GM18526 (cell line): ENCODE data around the gene CDCA8.

Source experiments
- POLR2A ChIP-seq: IDR thresholded peaks from 3 replicates; pipeline ENCODE4 v1.6.1; 2011; ENCODE audit not compliant: insufficient read length; ENCODE audit errors: extremely low read depth

Gene CDCA8

DNA sequence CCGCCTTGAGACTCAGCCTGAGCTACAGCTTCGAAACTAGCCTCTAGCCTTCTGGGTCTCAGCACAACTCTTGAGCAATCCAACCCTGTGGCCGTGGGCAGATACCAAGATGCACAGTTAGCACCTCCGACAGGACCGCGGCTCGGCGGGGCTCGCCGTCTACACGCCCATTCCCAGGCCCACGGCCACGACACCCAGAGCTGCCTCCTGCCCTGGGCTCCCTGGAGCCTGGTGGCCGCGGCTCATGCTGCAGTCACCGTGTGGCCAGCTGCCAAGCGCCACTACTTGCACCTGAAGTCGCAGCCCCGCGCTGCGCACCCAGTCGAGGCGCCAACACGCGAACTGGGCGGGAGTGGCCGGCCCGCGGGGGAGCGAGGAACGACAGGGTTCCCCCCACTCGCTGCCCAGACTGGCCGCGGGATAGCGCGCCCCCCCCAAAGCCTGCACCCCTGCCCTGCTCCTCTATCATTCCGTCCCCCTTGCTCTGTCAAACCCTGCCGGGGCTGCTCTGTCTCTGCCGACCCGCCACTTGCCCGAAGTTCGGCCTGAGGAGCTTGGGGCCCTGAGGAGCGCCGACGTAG, 729 bp upstream of the CDCA8 start:
- TF ChIP-seq POLR2A, result no peak

- no peak for TF ChIP-seq POLR2A
Observed at GRCh38 chr1:37692834-37693175, 489 bp downstream of the CDCA8 start.

- no peak for TF ChIP-seq POLR2A
Observed at GRCh38 chr1:37697090-37697489, 4.8 kb downstream of the CDCA8 start.

GRCh38 chr1:37697737-37698136, 5.4 kb downstream of the CDCA8 start:
- no peak for TF ChIP-seq POLR2A

- no peak for TF ChIP-seq POLR2A
Observed at GRCh38 chr1:37699147-37699546, 6.8 kb downstream of the CDCA8 start.

DNA sequence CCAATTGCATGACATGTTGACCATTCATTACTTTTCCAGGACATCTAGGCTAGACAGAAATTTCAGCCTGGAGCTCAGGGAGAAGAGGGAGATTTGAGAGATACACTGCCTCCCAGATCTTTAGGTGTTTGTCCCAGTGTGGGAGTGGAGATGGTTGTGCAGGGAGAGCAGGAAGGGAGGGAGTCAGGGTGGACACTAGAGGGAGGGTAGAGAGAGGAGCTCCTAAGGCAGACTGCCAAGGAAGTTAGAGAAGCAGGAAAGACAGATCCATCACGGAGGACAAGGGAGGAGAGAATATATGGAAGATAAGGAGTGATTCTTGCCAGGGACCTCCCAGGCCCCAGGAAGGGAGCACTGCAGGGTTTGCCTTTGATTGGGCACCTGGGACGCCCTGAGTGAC, 8.7 kb downstream of the CDCA8 start:
- TF ChIP-seq POLR2A, result no peak

- TF ChIP-seq POLR2A, result no peak
Observed at GRCh38 chr1:37703061-37703460, 10.7 kb downstream of the CDCA8 start.

DNA sequence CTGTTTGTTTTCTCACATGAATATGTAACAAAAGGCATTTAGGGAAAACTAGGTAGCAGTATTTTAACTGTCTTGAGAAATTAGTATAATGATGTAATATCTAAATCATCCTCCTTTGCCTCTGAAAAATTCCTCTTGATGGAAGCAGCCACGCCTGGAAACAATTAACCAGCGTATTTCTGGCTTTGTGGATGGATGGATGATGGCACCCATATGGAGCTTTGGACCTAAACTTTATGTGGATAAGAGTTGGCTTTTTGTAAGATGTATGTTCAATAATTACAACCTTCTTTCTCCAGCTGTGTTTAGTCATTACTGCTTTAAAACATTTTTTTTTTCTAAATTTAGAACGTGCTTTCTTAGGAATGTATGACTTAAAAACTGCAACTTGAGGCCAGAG, 12.7 kb downstream of the CDCA8 start:
- no peak for TF ChIP-seq POLR2A

DNA sequence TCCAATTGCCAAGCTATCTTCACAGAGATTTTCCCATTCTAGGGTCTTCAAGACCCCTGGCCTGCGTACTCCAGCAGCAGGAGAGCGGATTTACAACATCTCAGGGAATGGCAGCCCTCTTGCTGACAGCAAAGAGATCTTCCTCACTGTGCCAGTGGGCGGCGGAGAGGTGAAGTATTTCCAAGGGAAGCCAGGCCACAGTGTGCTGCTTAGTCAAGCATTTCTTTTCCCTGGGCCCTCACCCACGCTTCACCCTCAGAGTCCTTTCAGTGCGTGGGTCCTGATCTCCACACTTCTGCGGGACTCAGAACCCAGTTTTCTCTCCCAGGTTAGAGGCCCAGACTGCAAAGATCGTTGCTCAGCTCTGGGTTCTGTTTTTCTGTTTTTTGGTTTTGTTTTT, 13.1 kb downstream of the CDCA8 start:
- TF ChIP-seq POLR2A, result no peak

GRCh38 chr1:37708471-37708870, 16.2 kb downstream of the CDCA8 start:
- no peak for TF ChIP-seq POLR2A

DNA sequence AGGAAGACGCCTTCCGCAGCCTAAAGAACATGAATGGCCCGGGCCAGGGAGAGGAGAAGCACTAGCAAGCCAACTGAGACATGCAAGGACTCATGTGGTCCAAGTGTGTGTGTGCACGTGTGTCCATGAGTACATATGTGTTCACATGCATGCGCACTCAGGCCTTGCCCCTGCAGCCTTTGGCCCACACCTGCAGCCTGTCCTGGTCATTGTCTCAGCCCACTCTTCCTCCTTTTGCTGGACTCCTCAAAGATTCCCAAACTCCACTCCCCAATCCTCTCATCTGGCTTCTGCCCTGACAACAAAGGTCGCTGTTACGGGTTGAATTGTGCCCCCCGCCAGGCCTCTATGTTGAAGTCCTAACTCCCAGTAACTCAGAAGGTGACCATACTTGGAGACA, 21.9 kb downstream of the CDCA8 start:
- no peak for TF ChIP-seq POLR2A

- no peak for TF ChIP-seq POLR2A
Observed at GRCh38 chr1:37714689-37715088, 22.4 kb downstream of the CDCA8 start.

- TF ChIP-seq POLR2A, result no peak
Observed at GRCh38 chr1:37716321-37716720, 24.0 kb downstream of the CDCA8 start.

DNA sequence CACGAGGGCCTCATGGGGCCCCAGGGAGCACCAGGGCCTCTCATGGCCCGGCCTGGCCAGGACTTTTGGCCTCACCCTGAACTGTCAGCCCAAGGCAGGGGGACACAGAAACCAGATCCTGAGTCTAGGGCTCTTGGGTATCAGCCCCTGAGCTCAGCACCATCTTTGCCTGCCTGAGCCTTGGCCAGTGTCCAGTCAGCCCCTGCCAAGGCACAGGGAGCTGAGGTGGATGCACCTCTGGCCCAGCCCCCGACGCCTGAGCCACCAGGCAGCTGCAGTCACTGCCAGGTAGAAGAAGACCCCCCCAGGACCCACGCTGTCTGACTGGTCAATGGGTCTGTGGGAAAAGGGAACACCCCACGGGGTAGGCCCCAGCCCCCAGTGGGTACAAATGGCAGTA, 25.3 kb downstream of the CDCA8 start:
- TF ChIP-seq POLR2A, result no peak

DNA sequence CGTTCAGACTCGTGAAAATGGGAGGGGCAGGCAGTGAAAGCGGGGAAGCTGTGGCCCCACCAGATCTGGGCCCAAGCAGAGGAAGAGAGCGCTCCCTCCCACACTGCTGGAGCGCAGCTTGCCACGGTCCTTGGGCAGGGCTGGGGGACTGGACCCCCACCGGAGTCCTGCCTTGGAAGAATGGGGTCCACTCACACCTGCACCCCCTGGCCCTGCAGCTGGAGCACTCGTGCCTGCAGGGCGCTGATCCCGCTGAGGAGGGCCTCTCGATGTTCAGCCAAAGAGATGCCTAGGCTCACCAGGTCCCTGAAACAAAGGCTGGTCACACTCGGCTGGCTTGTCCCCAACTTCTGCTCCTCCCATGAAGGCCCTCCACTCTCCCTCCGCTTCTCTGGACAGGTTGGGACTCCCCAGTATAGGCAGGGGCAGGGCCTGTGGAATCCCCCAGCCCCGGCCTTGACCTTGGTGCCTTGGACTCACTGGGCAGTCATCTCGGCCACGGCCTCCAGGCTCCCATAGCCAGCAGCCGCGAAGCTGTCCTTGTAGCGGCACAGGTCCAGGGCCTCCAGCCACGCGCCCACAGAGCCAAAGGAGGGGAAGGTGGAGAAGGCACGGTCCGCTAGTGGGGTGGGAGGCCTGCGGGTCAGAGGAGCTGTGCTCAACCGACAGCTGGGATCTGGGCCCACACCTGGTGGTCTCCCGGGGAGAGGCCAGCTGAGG, 26.0 kb downstream of the CDCA8 start:
- no peak for TF ChIP-seq POLR2A

DNA sequence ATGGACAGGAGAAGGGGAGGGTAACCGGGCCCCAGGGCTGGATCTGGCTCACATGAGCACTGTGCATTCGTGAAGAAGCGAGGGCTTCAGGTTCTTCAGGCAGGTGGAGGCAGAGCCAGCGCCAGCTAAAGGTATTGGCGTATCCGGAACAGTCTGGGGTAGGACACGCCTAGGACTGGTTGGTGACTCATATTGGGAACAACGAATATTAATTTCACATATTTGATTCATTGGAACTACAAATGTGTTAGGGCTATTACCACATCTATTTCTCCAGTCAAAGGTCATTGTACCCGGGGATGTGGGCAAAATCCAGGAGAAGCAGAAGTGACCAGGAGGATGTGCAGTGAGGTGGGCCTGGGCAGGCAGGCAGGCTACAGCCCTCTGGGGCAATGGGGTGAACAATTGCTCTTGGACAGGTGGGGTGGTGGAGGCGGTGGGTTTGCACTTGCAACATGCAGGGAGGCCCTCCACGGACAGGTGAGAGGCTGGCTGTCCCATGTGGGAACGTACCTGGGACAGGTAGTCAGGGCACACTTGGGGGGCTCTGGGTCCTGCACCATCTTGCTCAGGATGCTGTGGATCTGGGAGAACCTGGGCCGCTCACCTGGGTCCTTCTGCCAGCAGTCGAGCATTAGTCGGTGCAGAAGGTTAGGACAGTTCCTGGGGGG, 26.7 kb downstream of the CDCA8 start:
- TF ChIP-seq POLR2A, result no peak
